Thoracic aorta (tissue), 2 donors: Measurements from ENCODE around the gene ADH1C. TPM values are rescaled to one million over a fixed set of nuclear protein-coding genes. Genes with fewer than 3 reads are reported as not detected.
A peak's percentile ranks its signal among the peaks of the same experiment; 100 is the strongest.

Experiments
- ATAC-seq: fragments of 150-250 bp; one replicate; pipeline ENCODE4 v1.8.0; 2017; ENCODE audit warnings: low read depth; ENCODE audit not compliant: insufficient number of reproducible peaks, low FRiP score
- DNase-seq: peaks from one replicate; pipeline ENCODE4 v3.0.0-alpha.2; 2020; ENCODE audit warnings: low spot score
- H3K27ac ChIP-seq, 2 donors: fragments of 200-600 bp; sonication (generic); 1 replicate in 1 of 2; 2 replicates in 1 of 2; pipeline ENCODE4 v1.5.1; 2016; ENCODE audit warnings: mild to moderate bottlenecking in 2 of 2, moderate library complexity in 2 of 2
- H3K27me3 ChIP-seq: fragments of 200-600 bp; sonication (generic); replicated peaks from 2 replicates; pipeline ENCODE4 v1.6.0; 2016; ENCODE audit warnings: mild to moderate bottlenecking; ENCODE audit not compliant: insufficient read depth
- H3K36me3 ChIP-seq: fragments of 200-600 bp; sonication (generic); one replicate; pipeline ENCODE4 v1.5.1; 2016
- H3K4me1 ChIP-seq, 2 donors: fragments of 200-600 bp; sonication (generic); 1 replicate in 1 of 2; 2 replicates in 1 of 2; pipeline versions ENCODE4 v1.5.1 to v1.6.0; 2016; ENCODE audit warnings: low read depth in 2 of 2, mild to moderate bottlenecking in 1 of 2; ENCODE audit not compliant: control insufficient read depth in 1 of 2
- H3K4me3 ChIP-seq: fragments of 200-600 bp; sonication (generic); 2 replicates; pipeline ENCODE4 v1.5.1; 2016; ENCODE audit warnings: mild to moderate bottlenecking
- H3K9me3 ChIP-seq: fragments of 200-600 bp; sonication (generic); 2 replicates; pipeline ENCODE4 v1.5.1; 2016
- CTCF ChIP-seq: fragments of 200-600 bp; sonication (generic); IDR thresholded peaks from one replicate; pipeline ENCODE4 v1.5.1; 2019; ENCODE audit warnings: antibody characterized with exemption
- total RNA-seq, 2 donors: library from RNA; depleted of rRNA; stranded (reverse); fragments of >200 nt; gene quantifications; one replicate each; pipeline versions ENCODE4 v1.1.0 to v1.2.3, GENCODE V29; 2016

Gene ADH1C
- total RNA-seq, 2 donors from 2014 or later, result 4.5 to 5.4 TPM

DNA sequence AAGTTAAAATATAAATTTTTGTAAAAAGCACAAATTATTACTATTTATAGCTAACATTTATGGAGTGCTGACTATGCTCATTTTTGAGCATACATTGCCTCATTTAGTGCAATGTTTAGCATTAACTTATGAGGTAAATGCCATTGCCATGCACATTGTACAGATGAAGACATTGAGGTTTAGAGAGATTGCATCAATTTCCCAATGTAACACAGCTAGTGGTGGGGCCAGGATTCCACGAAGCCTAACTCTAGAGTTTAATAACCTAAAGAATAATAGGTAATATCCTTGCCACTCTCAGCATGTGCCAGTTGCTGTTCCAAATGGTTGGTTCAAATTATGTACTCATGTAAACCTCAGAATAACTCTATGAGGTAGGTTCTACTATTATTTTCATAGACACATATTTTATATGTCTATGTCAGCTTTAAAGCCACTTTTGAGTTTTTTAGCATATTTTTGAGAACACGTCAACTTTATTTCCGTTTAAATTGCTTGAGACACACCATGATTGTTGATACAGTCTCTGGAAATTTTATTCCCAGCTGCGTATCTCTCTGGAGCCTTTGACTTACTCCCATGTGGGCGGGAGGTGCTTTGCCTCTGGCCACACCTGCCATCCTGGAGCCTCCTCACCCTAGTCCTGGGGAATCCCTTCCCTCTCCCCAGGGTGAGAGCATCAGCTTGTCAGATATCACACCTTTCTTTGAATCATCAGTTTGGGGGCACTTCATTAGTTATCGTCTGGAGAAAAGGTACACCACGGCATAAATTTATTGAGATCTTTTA lies 51.0 kb downstream of the ADH1C start:
- Histone ChIP-seq H3K4me3 (no peak overlapping the region), H3K36me3 (no peaks in the 10 kb centered on the region), H3K27me3 (no peaks in the 10 kb centered on the region), H3K9me3 (peaks cover 4% of the 10 kb centered on the region), H3K27ac (peak overlapping the region; percentile 73 to 85), H3K4me1 (peaks cover 7 to 17% of the 10 kb centered on the region in 2 donors)
- TF ChIP-seq CTCF, result no peak
- no peak for DNase-seq
- ATAC-seq, result peak; percentile 58

- peak overlapping the region; percentile 73 to 85 for H3K27ac ChIP-seq
- DNase-seq (peak; percentile 74), ATAC-seq (peak; percentile 64)
- TF ChIP-seq CTCF, result no peak
- no peaks in the 10 kb centered on the region for H3K27me3 ChIP-seq
- peaks cover 4% of the 10 kb centered on the region for H3K9me3 ChIP-seq
- no peak overlapping the region for H3K4me3 ChIP-seq
- no peaks in the 10 kb centered on the region for H3K36me3 ChIP-seq
- H3K4me1 ChIP-seq, result peaks cover 7 to 17% of the 10 kb centered on the region in 2 donors
Observed at GRCh38 chr4:99300934-99301333, 51.6 kb downstream of the ADH1C start.

DNA sequence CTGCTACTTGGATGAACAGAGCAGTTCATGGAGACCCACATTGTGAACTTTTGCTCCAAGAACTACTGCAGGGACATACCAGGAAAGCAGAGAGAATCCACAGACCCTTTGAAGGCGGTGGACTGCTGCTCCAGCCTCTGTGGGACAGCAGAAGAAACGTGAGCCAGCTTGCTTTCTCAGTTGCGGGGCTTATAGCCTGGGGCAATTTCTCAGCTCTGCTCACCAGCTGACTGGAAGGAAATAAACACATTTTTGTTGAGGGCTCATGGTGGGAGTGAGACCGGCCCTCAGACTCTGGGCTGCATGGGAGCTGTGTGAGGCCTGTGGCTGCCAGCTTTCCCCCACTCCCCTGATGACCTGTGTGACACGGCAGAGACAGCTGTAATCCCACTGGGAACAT lies 59.2 kb downstream of the ADH1C start:
- no peaks in the 10 kb centered on the region for H3K9me3 ChIP-seq
- no peak overlapping the region for H3K27ac ChIP-seq
- H3K36me3 ChIP-seq, result no peaks in the 10 kb centered on the region
- ATAC-seq, result no peak
- H3K27me3 ChIP-seq, result no peaks in the 10 kb centered on the region
- no peak for DNase-seq
- H3K4me3 ChIP-seq, result no peak overlapping the region
- TF ChIP-seq CTCF, result no peak
- no peaks in the 10 kb centered on the region for H3K4me1 ChIP-seq

- no peak for TF ChIP-seq CTCF
- no peak for ATAC-seq
- Histone ChIP-seq H3K4me1 (no peaks in the 10 kb centered on the region), H3K27ac (no peak within 1 kb of the TSS), H3K36me3 (no peaks in the 10 kb centered on the region), H3K27me3 (no peaks in the 10 kb centered on the region), H3K9me3 (no peaks in the 10 kb centered on the region), H3K4me3 (no peak within 1 kb of the TSS)
- DNase-seq, result no peak
Observed at GRCh38 chr4:99290848-99291786, 61.4 kb downstream of the ADH1C start, which contains the start of gene ADH1A. Gene ADH1A, minus strand, starts transcription at chr4:99290985. Its CDS starts 71 bp downstream, at chr4:99290914.

Other genes with a start within 250 kb of the ADH1C start
- gene ADH4, start 208.4 kb downstream of the ADH1C start, total RNA-seq, result under 1 TPM; 0.27 to 0.92 TPM
- gene ADH6, start 133.5 kb downstream of the ADH1C start, total RNA-seq, result under 1 TPM in 1 of 2 donors, not detected in 1; 0.41 TPM
- under 1 TPM in 1 of 2 donors, not detected in 1; 0.99 TPM for gene ADH1A, start 61.8 kb downstream of the ADH1C start, total RNA-seq
- 1,000 to 10,000 TPM; 1,169 to 1,563 TPM for gene ADH1B, start 31.3 kb downstream of the ADH1C start, total RNA-seq
- gene ADH7, start 82.6 kb upstream of the ADH1C start, total RNA-seq, result not detected
- gene C4orf17, start 158.3 kb upstream of the ADH1C start, total RNA-seq, result not detected
- gene TRMT10A, start 211.3 kb upstream of the ADH1C start, total RNA-seq, result 1 to 10 TPM; 3.7 to 5.0 TPM
- gene MTTP, start 222.1 kb upstream of the ADH1C start, total RNA-seq, result not detected